NCI-H524 (cell line): ENCODE measurements around the gene A4GALT.
"Not testable (repeated sequence)": the region's sequence is repeated elsewhere in the genome, so short reads cannot be mapped to it uniquely, and the experiment has no call there.

Source experiments
- DNase-seq, 2 experiments: peaks; one replicate each; lab custom pipeline; 2025; lab: John Stamatoyannopoulos, UW

A4GALT gene

DNA sequence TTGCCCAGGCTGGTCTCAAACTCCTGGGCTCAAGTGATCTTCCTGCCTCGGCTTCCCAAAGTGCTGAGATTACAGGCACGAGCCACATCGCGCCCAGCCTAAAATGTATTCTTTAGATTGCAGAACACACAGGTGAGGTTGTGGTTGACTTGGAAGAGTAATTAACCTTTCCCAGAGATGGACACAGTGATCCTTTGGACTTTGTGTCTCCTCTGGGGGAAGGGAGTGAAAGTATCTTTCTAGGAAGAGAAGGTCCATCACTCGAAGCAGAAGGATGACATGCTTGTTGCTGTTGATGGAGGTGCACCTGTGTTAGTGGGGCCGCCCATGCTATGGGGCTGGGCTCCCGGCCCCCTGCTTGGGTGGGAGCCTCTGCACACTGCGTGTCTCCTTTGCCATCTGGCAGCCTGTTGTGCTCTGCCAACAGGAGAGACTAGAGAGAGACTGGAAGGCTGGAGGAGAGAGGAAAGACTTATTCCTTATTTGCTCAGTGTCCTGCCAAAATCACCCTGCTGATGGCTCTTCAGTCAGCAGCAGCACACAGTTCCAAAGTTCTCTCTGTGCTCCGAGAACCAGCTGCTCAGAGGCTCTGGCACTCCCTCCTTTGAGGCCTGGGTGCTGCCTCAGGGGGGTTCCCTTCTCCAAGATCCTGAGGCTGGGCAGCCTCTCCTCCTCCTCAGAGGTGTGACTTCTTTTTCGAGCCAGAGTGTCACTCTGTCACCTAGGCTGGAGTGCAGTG is 38.4 kb downstream of the A4GALT start:
- DNase-seq, result peak in 1 of 2 experiments; percentile 56

DNA sequence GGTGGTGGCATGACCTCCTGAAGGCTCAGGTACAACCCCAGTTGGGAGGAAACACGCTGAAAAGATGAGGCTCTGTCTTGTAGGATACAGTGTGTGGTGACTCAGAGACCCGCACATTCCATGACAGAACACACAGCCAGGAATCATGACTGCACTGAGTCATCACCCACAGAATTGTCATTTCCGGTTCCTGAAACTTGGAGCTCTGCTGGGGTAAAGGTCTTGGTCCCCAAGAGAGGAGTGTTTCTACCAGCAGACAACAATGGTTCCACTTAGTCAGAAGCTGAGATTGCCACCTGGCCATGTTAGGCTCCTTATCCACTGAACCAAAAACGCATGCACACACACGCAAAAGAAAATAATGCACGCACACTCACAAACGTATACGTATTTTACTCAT is 40.0 kb downstream of the A4GALT start:
- DNase-seq, result no peak

DNA sequence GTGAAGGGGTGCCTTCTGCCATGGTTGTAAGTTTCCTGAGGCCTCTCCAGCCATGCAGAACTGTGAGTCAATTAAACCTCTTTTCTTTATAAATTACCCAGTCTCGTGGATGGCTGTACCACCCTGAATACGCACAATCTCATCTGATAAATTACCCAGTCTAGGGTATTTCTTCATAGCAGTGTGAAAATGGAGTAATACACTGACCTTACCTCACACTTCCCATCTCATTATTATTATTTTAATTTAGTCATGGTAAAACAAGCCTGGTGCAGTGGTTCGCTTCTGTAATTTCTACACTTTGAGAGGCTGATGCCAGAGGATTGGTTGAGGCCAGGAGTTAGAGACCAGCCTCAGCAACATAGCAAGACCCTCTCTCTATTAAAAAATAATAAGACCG is 41.0 kb downstream of the A4GALT start:
- DNase-seq, result no peak

GRCh38 chr22:42678894-42679293 is 41.8 kb downstream of the A4GALT start:
- no peak for DNase-seq

GRCh38 chr22:42677936-42678335 is 42.7 kb downstream of the A4GALT start:
- not testable (repeated sequence) for DNase-seq

DNA sequence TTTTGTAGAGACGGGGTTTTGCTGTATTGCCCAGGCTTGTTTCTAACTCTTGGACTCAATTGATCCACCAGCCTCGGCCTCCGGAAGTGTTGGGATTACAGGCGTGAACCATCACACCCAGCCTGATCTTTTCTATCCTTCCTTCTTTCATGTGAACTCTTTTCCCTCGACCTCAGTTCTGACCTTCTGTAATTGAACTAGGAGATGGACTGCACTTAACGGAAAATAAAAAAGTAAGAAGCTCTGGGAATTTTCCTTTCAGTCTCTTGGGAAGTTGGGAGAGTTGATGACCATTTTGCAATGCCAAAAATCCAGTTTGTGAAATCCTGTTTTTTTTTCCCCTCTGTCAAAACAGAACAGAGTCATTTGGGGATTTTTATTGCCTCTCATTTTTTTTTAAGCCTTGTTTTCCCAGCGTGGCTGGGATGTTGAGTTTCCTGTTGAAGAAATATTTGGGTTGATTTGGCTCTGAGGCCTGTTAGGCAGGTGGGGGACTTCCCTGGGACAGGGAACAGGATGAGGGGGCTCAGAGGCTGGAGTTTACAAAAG is 44.5 kb downstream of the A4GALT start:
- no peak for DNase-seq

DNA sequence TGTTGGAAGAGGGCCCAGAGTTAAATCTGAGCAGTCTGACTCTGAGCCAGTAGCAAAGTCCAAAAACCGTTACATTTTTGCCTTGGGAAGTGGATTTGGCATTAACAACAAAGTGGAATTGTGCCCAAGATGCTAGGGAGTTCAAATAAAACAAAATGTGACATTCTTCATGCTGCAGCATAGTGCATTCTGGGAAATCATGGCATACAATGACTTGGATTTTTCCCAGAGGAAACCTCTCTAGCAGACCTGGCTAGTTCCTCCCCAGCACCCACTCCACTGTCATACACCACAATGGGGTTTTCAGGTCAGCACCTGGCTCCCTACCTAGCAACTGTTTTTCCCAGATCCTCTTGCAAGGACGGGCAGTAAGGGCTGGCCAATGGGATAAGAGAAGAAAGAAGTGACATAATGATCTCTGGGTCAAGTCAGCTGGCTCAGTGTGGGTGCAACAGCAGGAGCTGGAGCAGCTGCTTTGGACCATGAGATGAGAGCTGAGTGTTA is 46.7 kb downstream of the A4GALT start:
- no peak for DNase-seq

- not testable (repeated sequence) for DNase-seq
Measured at GRCh38 chr22:42673071-42673470, 47.6 kb downstream of the A4GALT start.

DNA sequence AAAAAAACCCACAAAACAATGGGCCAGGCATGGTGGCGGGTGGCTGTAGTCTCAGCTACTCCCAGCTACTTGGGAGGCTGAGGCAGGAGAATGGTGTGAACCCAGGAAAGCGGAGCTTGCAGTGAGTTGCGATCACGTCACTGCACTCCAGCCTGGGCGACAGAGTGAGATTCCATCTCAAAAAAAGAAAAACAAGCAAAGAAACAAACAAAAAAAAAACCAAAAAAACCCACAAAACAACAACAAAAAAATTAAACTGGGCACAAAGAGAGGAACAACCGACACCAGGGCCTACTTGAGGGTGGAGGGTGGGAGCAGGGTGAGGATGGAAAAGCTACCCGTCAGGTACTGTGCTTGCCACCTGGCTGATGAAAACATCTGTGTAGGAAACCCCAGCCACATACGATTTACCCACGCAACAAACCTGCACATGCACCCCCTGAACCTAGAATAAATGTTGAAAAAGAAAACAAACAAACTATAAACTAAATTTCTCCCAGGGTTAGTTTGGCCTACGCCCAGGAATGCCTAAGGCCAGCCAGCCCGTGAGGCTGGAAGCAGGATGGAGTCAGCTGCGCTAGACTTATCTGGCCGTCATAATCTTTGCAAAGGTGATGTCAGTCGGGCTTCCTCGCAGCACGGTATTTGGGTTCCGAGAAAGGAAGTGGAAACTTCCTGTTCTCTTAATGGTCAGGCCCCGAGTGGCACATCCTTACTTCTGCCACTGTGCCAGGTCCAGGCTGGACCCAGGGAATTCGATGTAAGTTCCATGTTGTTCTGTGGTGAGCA is 49.6 kb downstream of the A4GALT start:
- no peak for DNase-seq

- no peak for DNase-seq
Measured at GRCh38 chr22:42670046-42670445, 50.6 kb downstream of the A4GALT start.

GRCh38 chr22:42666393-42666792 is 54.3 kb downstream of the A4GALT start:
- DNase-seq, result not testable (repeated sequence)

GRCh38 chr22:42664976-42665831 is 55.5 kb downstream of the A4GALT start:
- no peak for DNase-seq

GRCh38 chr22:42661985-42662831 is 58.5 kb downstream of the A4GALT start:
- peak; percentile 58 to 79 for DNase-seq

- no peak for DNase-seq
Measured at GRCh38 chr22:42656578-42656977, 64.1 kb downstream of the A4GALT start.

GRCh38 chr22:42655693-42656092 is 65.0 kb downstream of the A4GALT start:
- DNase-seq, result no peak

DNA sequence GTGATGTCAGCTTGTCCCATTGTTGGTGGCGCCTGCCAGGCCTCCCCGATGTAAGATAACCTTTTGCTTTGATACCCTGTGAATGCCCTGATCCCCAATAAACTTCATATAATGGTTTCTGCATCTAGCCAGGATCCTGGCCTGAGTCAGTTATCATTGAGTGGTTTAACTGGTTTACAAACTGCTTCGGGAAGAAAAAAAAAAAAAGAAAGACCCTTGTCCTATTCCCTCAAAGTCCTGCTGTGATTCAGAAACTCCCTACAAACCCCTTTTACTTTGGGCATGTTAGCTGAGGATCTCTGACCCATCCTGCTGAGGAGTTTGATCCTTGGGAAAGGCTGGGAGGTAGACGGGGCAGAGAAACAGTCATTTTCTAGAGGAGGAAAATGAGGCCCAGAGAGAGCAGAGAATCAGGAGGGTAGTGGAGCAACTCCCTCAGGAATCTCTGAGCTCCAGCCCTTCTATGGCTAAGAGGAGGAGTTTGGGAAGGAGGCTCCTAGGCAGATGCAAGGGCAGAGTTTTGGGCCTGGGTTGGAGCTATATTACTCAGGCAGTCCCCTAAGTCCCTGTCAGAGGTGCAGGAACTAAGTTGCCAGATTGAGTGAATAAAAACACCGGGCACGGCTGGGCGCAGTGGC is 66.1 kb downstream of the A4GALT start:
- no peak for DNase-seq

DNA sequence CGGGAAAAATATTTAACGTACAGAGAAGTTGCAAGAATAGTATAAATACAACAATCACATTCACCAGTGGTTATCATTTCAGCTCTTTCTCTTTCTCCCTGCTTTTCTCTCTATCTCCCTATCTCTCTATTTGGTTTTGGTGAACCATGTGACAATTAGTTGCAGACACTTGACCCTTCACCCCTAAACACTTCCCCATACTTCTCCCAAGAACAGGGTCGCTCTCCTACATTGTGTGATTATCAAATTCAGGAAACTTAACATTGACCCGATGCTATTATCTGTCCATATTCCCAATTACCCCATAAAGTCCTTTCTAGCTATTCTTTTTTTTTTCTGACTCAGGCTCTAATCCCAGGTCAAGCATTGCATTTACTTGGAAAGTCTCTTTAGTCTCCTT is 66.7 kb downstream of the A4GALT start:
- DNase-seq, result no peak

DNA sequence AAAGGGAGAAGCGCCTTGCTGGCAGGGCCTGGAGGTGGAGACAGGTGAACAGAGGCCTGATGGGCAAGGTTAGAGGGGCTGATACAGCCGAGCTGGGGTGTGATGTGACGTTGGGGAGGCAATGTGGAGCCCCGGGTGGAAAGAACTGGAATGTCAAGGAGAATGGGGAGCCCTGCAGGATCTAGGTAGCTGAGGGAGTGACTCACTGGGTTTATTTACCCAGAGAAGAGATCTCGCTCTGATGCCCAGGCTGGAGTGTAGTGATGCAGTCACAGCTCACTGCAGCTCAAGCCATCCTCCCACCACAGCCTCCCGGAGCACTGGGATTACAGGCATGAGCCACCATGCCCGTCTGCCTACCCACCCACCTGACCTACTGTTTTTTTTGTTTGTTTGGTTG is 69.5 kb downstream of the A4GALT start:
- DNase-seq, result no peak

DNA sequence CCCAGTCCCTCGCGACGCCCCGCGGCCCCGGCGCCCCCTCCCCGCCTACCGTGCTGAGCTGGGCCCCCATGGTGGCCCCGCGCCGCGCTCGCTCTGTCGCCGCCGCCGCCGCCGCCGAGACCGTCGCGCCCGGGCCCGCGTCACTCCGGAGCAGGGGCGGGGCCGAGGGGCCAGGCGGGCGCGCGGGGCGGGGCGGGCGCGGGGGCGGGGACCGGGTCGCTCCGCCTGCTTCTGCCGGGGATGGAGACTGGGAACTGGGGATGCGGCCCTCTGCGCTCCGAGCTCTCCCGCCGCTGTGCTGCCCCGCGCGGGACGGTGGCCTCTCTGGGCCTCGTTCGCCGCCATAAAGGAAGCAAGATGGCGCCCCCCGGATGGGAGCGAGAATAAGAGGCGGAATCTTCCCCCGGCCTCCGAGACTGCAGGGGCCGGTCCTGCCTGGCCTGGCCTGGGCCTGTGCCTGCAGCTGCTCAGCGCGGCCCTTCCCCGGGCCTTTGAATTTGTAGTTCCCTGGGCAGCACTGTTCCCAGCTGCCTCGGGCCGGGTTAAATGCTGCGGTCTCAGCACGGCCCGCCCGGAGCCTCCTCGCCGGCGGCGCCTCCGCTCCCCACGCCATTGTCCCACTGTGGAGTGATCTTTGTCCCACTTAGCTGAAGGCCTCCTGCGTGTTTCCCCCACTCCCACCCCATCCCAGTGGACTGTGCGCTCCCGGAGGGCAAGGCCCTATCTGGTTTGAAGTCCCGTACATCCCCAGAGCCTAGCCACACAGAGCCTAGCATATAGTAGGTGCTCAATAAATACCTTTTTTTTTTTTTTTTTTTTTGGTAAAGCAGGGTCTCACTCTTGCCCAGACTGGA is 71.2 kb downstream of the A4GALT start, which contains the start of gene CYB5R3:
Gene CYB5R3, minus strand, starts transcription at position 147 of the 854 bp plus-strand sequence. Its CDS starts 77 bp downstream, at position 70.
- peak; percentile 45 to 66 for DNase-seq
